H1 (cell line): ENCODE measurements around the gene SLC5A12. TPM values are rescaled to one million over a fixed set of nuclear protein-coding genes. Genes with fewer than 3 reads are reported as not detected.

Experiments
- CTCF ChIA-PET: fragments of 300-600 bp; sonication (Branson Sonifier 250); formaldehyde crosslinking; loops from one replicate; lab custom pipeline; 2021; ENCODE audit not compliant: partially characterized antibody; lab: Charles Lee
- POLR2A ChIA-PET: fragments of 300-600 bp; sonication (Branson Sonifier 250); formaldehyde crosslinking; loops from one replicate; lab custom pipeline; 2021; ENCODE audit warnings: inconsistent platforms; ENCODE audit not compliant: partially characterized antibody; lab: Charles Lee
- DNase-seq, 2 experiments: peaks; one replicate each; pipeline versions ENCODE4 v3.0.0 to v3.0.0-alpha.2; 2010 to 2022; ENCODE audit warnings: low spot score in 2 of 2, low read depth in 1 of 2, mixed read lengths in 1 of 2
- FAIRE-seq: peaks from 2 replicates; lab custom pipeline; 2011; peaks lifted over from hg19 to GRCh38; lab: Jason Lieb, UNC
- H2AFZ ChIP-seq: 2 replicates; pipeline ENCODE4 v1.8.1; 2012; ENCODE audit warnings: low read length, inconsistent platforms
- H2AK5ac ChIP-seq: 2 replicates; pipeline ENCODE4 v1.6.1; 2013; ENCODE audit warnings: low read depth, low read length
- H2BK120ac ChIP-seq: replicated peaks from 2 replicates; pipeline ENCODE3; 2013; ENCODE audit warnings: low read depth, low read length, inconsistent platforms
- H2BK12ac ChIP-seq: 2 replicates; pipeline ENCODE4 v1.6.1; 2013; ENCODE audit warnings: low read depth, low read length
- H2BK15ac ChIP-seq: 2 replicates; pipeline ENCODE4 v1.6.1; 2013; ENCODE audit warnings: low read length
- H2BK20ac ChIP-seq: 2 replicates; pipeline ENCODE4 v1.6.1; 2013; ENCODE audit warnings: low read length
- H2BK5ac ChIP-seq: 2 replicates; pipeline ENCODE4 v1.6.1; 2013; ENCODE audit warnings: low read depth, low read length
- H3K14ac ChIP-seq: 2 replicates; pipeline ENCODE4 v1.6.1; 2013; ENCODE audit warnings: inconsistent platforms; ENCODE audit not compliant: insufficient read length
- H3K18ac ChIP-seq: 2 replicates; pipeline ENCODE4 v1.6.1; 2013; ENCODE audit warnings: low read length; ENCODE audit errors: extremely low read depth
- H3K23ac ChIP-seq: 2 replicates; pipeline ENCODE4 v1.6.1; 2013; ENCODE audit warnings: inconsistent platforms; ENCODE audit not compliant: insufficient read length
- H3K23me2 ChIP-seq: 2 replicates; pipeline ENCODE4 v1.6.1; 2013; ENCODE audit warnings: low read depth, low read length
- H3K27ac ChIP-seq: 2 replicates; pipeline ENCODE4 v1.6.1; 2011; ENCODE audit warnings: low read depth, low read length, inconsistent platforms
- H3K27me3 ChIP-seq, 4 experiments: replicated peaks in 1 of 4; 1 replicate in 1 of 4; 2 replicates in 3 of 4; pipeline versions ENCODE4 v1.6.1 to v1.8.1; 2011 to 2013; ENCODE audit warnings: low read length in 3 of 4, mild to moderate bottlenecking in 3 of 4, inconsistent platforms in 2 of 4, mixed read lengths in 2 of 4, moderate library complexity in 1 of 4; ENCODE audit not compliant: control insufficient read depth in 3 of 4, insufficient read depth in 3 of 4; ENCODE audit errors: extremely low read depth in 1 of 4
- H3K36me3 ChIP-seq, 4 experiments: 2 replicates each; pipeline versions ENCODE4 v1.6.1 to v1.8.1; 2011 to 2013; ENCODE audit warnings: mild to moderate bottlenecking in 4 of 4, low read length in 3 of 4, moderate library complexity in 2 of 4, control low read depth in 1 of 4, inconsistent platforms in 1 of 4; ENCODE audit not compliant: insufficient read depth in 4 of 4, control insufficient read depth in 2 of 4
- H3K4ac ChIP-seq: replicated peaks from 2 replicates; pipeline ENCODE3; 2013; ENCODE audit warnings: low read length, low read depth, mixed read lengths, inconsistent platforms; ENCODE audit not compliant: insufficient read length
- H3K4me1 ChIP-seq, 4 experiments: replicated peaks in 1 of 4; 1 replicate in 1 of 4; 2 replicates in 3 of 4; pipeline versions ENCODE4 v1.6.1 to v1.8.1; 2011 to 2013; ENCODE audit warnings: low read length in 3 of 4, inconsistent platforms in 2 of 4, mixed read lengths in 1 of 4; ENCODE audit not compliant: insufficient read depth in 4 of 4, control insufficient read depth in 3 of 4
- H3K4me2 ChIP-seq, 2 experiments: 2 replicates each; pipeline versions ENCODE4 v1.6.1 to v1.8.1; 2011 to 2013; ENCODE audit warnings: low read depth in 2 of 2, low read length in 2 of 2, control low read depth in 1 of 2, inconsistent platforms in 1 of 2, mild to moderate bottlenecking in 1 of 2; ENCODE audit not compliant: insufficient read depth in 1 of 2
- H3K4me3 ChIP-seq, 4 experiments: fragments of 200-600, 300-600 bp in 1 of 4; sonication (generic), shearing (Covaris generic), sonication (Bioruptor Twin) in 1 of 4; 2 replicates each; pipeline versions ENCODE4 v1.5.1 to v1.8.1; 2011 to 2016; ENCODE audit warnings: low read length in 4 of 4, low read depth in 3 of 4, control low read depth in 2 of 4, inconsistent platforms in 2 of 4, mild to moderate bottlenecking in 2 of 4, mixed read lengths in 1 of 4, moderate library complexity in 1 of 4; ENCODE audit not compliant: insufficient read depth in 2 of 4; ENCODE audit errors: extremely low read depth in 1 of 4
- H3K56ac ChIP-seq: replicated peaks from 2 replicates; pipeline ENCODE3; 2013; ENCODE audit warnings: low read depth, mild to moderate bottlenecking, mixed read lengths, low read length, inconsistent platforms; ENCODE audit not compliant: insufficient read length
- H3K79me1 ChIP-seq: 2 replicates; pipeline ENCODE4 v1.6.1; 2013; ENCODE audit warnings: low read depth, low read length, control low read depth
- H3K79me2 ChIP-seq, 2 experiments: 2 replicates each; pipeline versions ENCODE4 v1.6.1 to v1.8.1; 2012 to 2013; ENCODE audit warnings: low read length in 2 of 2, mild to moderate bottlenecking in 2 of 2, inconsistent platforms in 1 of 2; ENCODE audit not compliant: insufficient read depth in 2 of 2, control insufficient read depth in 1 of 2
- H3K9ac ChIP-seq, 4 experiments: replicated peaks in 1 of 4; 1 replicate in 1 of 4; 2 replicates in 3 of 4; pipeline versions ENCODE4 v1.6.1 to v1.8.1; 2011 to 2013; ENCODE audit warnings: low read depth in 3 of 4, low read length in 3 of 4, control low read depth in 2 of 4, mild to moderate bottlenecking in 2 of 4, moderate library complexity in 2 of 4, inconsistent platforms in 1 of 4; ENCODE audit errors: extremely low read depth in 1 of 4
- H3K9me3 ChIP-seq, 2 experiments: 2 replicates each; pipeline versions ENCODE4 v1.6.1 to v1.8.1; 2012 to 2013; ENCODE audit warnings: mild to moderate bottlenecking in 2 of 2, moderate library complexity in 2 of 2, control low read depth in 1 of 2, inconsistent platforms in 1 of 2, low read depth in 1 of 2, low read length in 1 of 2, mixed read lengths in 1 of 2; ENCODE audit not compliant: insufficient read depth in 2 of 2
- H4K20me1 ChIP-seq, 2 experiments: replicated peaks in 1 of 2; 2 replicates each; pipeline versions ENCODE3 to v1.8.1; 2011 to 2013; ENCODE audit warnings: inconsistent platforms in 2 of 2, low read length in 2 of 2, mild to moderate bottlenecking in 1 of 2; ENCODE audit not compliant: insufficient read depth in 2 of 2, control insufficient read depth in 1 of 2
- H4K5ac ChIP-seq: 2 replicates; pipeline ENCODE4 v1.6.1; 2013; ENCODE audit warnings: low read length, low read depth, mixed read lengths, inconsistent platforms; ENCODE audit not compliant: insufficient read length
- H4K8ac ChIP-seq: 2 replicates; pipeline ENCODE4 v1.8.0; 2013; ENCODE audit warnings: mild to moderate bottlenecking, moderate library complexity, low read length, inconsistent platforms; ENCODE audit not compliant: insufficient read depth; ENCODE audit errors: extremely low read depth
- H4K91ac ChIP-seq: replicated peaks from 2 replicates; pipeline ENCODE3; 2013; ENCODE audit warnings: low read length, mixed read lengths, inconsistent platforms; ENCODE audit not compliant: insufficient read length
- BRCA1 ChIP-seq: IDR thresholded peaks from 2 replicates; pipeline ENCODE4 v1.6.1; 2012; ENCODE audit warnings: low read depth, low read length, improper control_type of control experiment
- CBX5 ChIP-seq: fragments of 300-800, 300-1000 bp; sonication (generic); IDR thresholded peaks from 2 replicates; pipeline ENCODE4 v1.7.1; 2016; ENCODE audit warnings: antibody characterized with exemption, low read length, low read depth
- CEBPB ChIP-seq: IDR thresholded peaks from 2 replicates; pipeline ENCODE4 v1.6.1; 2012; ENCODE audit warnings: low read depth, low read length
- GTF2F1 ChIP-seq: IDR thresholded peaks from 2 replicates; pipeline ENCODE4 v1.6.1; 2012; ENCODE audit warnings: low read depth, low read length, improper control_type of control experiment, borderline replicate concordance
- RAD21 ChIP-seq, 2 experiments: IDR thresholded peaks in 1 of 2; conservative IDR thresholded peaks in 1 of 2; 2 replicates each; pipeline ENCODE4 v1.6.1; 2011; ENCODE audit warnings: low read depth in 2 of 2, low read length in 2 of 2, improper control_type of control experiment in 1 of 2, inconsistent platforms in 1 of 2, mild to moderate bottlenecking in 1 of 2, moderate library complexity in 1 of 2
- SP1 ChIP-seq: IDR thresholded peaks from 2 replicates; pipeline ENCODE4 v1.6.1; 2011; ENCODE audit warnings: low read depth, low read length
- SRF ChIP-seq: IDR thresholded peaks from 2 replicates; pipeline ENCODE4 v1.6.1; 2011; ENCODE audit warnings: mild to moderate bottlenecking, low read depth, low read length, moderate library complexity
- SUZ12 ChIP-seq: fragments of 200-600 bp; sonication (generic); IDR thresholded peaks from 2 replicates; pipeline ENCODE4 v1.6.1; 2012; ENCODE audit warnings: mild to moderate bottlenecking, inconsistent platforms, low read length, moderate library complexity, mixed read lengths
- WGBS, 2 experiments: shearing (Covaris generic) in 1 of 2; methylation state at CpG; one replicate each; pipeline versions ENCODE4 v1.1.6 to v1.1.7; 2013 to 2015; ENCODE audit warnings: low lambda C conversion rate in 2 of 2, mixed read lengths in 2 of 2, inconsistent platforms in 1 of 2, low coverage in 1 of 2, missing lambda C conversion rate in 1 of 2; ENCODE audit not compliant: insufficient replicate concordance in 2 of 2, insufficient coverage in 1 of 2, insufficient read length in 1 of 2; ENCODE audit errors: extremely low coverage in 1 of 2, missing lambda C conversion rate in 1 of 2; 5-methylcytosine and 5-hydroxymethylcytosine counted together
- polyA plus RNA-seq, 7 experiments: library from polyadenylated mRNA; depleted of rRNA in 3 of 7; stranded (reverse) in 5 of 7; unstranded in 2 of 7; fragments of >200 nt in 5 of 7; fragments of 200-250 nt in 2 of 7; gene quantifications; 1 replicate in 5 of 7; 2 replicates in 1 of 7; 4 replicates in 1 of 7; pipeline versions ENCODE4 v1.2.1 to v1.2.3, GENCODE V29; 2011 to 2013; ENCODE audit warnings: missing spikeins in 2 of 7, mixed read lengths in 2 of 7
- total RNA-seq: library from RNA; stranded (reverse); fragmentation: NEBNext Ultra II Directional; extraction: Animal tissue kit (Norgen Biotek cat#: 25700); gene quantifications from 2 replicates; pipeline ENCODE4 v1.2.1, GENCODE V29; 2021
- TF ChIP-seq, protein P1 (sequence below): IDR thresholded peaks from 2 replicates; pipeline ENCODE4 v1.6.1; 2011; ENCODE audit warnings: low read depth, mild to moderate bottlenecking, low read length; ENCODE audit not compliant: insufficient read depth
- TF ChIP-seq, protein P2 (sequence below), 3 experiments: IDR thresholded peaks; 1 replicate in 2 of 3; 2 replicates in 1 of 3; pipeline versions ENCODE4 v1.5.1 to v1.6.1; 2011; ENCODE audit warnings: low read length in 3 of 3, mild to moderate bottlenecking in 3 of 3, inconsistent platforms in 2 of 3, low read depth in 1 of 3, moderate library complexity in 1 of 3; ENCODE audit not compliant: insufficient read depth in 1 of 3; ENCODE audit errors: control extremely low read depth in 1 of 3

Gene SLC5A12
- total and polyA plus RNA-seq, 2 of the 8 experiments (the other 6 are each of a cell fraction or from before 2014, with no cell fraction given), result 1.3 to 1.4 TPM

DNA sequence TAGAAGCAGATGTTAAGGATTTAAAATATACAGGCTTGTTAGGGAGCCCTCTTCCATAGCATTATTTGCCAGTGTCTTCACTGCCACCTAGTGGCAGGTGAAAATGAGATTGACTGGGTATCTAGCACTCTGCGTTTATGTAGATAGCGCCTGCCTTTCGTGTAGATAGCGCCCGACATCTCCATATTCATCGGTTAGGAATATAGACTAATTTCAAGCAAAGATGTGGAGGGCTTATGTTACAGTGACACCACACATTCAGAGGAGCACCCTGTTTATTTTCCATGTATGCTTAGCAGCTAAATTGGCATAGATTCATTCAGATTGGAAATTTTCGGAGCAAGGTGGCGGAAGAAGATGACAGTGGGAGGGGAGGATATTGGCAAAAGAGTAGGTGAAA is 72.0 kb downstream of the SLC5A12 start:
- no peak overlapping the region for H4K5ac ChIP-seq
- H3K56ac ChIP-seq, result no peak overlapping the region
- FAIRE-seq (peak; percentile 62), DNase-seq (peak in 1 of 2 experiments; percentile 67)
- POLR2A ChIA-PET, result no interaction called here
- H2AK5ac ChIP-seq, result no peak overlapping the region
- H3K14ac ChIP-seq, result no peak overlapping the region
- no peak overlapping the region for H3K18ac ChIP-seq
- no peak overlapping the region for H2BK120ac ChIP-seq
- no peak overlapping the region for H3K27ac ChIP-seq
- H3K79me1 ChIP-seq, result no peaks in the 10 kb centered on the region
- no peak overlapping the region for H3K23ac ChIP-seq
- H2BK12ac ChIP-seq, result no peak overlapping the region
- no peaks in the 10 kb centered on the region for H3K79me2 ChIP-seq
- no peak overlapping the region for H2BK20ac ChIP-seq
- H2AFZ ChIP-seq, result peak overlapping the region; percentile 91; the same call in 1 of the 2 replicates
- no peaks in the 10 kb centered on the region for H4K20me1 ChIP-seq
- no peak overlapping the region for H2BK15ac ChIP-seq
- H2BK5ac ChIP-seq, result no peak overlapping the region
- H3K9ac ChIP-seq, result no peak overlapping the region
- no peak overlapping the region for H3K4me2 ChIP-seq
- WGBS, 2 experiments, result 39% methylated on average over 8 of the region's 8 CpGs; no CpG with 5 or more reads in 1 of the 2 experiments
- peaks cover 0 to 3% (median 0%) of the 10 kb centered on the region in 4 experiments; a peak in 1 of 7 replicates for H3K4me1 ChIP-seq
- no peaks in the 10 kb centered on the region for H3K27me3 ChIP-seq
- H3K23me2 ChIP-seq, result no peaks in the 10 kb centered on the region
- no peak overlapping the region for H4K8ac ChIP-seq
- peak overlapping the region in 1 of 4 experiments; percentile 17; a peak in 1 of 8 replicates for H3K4me3 ChIP-seq
- H3K36me3 ChIP-seq, result no peaks in the 10 kb centered on the region
- CTCF ChIA-PET, result interaction anchor here (0.6 to 2.3 kb wide), 12 partner anchors 12 to 509 kb away, joined by 3 to 7 read pairs (median 3); no protein-coding TSS in a partner anchor
- H3K9me3 ChIP-seq, result no peaks in the 10 kb centered on the region
- H4K91ac ChIP-seq, result no peak overlapping the region
- no peak overlapping the region for H3K4ac ChIP-seq
- TF ChIP-seq CEBPB, result no peak
- no peak for TF ChIP-seq SUZ12
- TF ChIP-seq SRF, result no peak
- TF ChIP-seq RAD21 (IDR thresholded peaks at IDR 0.05 in 1 of 2, conservative IDR thresholded peaks at IDR 0.05 in 1 of 2; ENCODE audit: low read depth in 2 of 2, low read length in 2 of 2), result peak; percentile 84
- no peak for TF ChIP-seq GTF2F1
- TF ChIP-seq SP1, result no peak
- TF ChIP-seq CBX5, result no peak
- no peak for TF ChIP-seq BRCA1
- TF ChIP-seq, protein P1, sequence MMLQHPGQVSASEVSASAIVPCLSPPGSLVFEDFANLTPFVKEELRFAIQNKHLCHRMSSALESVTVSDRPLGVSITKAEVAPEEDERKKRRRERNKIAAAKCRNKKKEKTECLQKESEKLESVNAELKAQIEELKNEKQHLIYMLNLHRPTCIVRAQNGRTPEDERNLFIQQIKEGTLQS, result no peak
- TF ChIP-seq, protein P2, sequence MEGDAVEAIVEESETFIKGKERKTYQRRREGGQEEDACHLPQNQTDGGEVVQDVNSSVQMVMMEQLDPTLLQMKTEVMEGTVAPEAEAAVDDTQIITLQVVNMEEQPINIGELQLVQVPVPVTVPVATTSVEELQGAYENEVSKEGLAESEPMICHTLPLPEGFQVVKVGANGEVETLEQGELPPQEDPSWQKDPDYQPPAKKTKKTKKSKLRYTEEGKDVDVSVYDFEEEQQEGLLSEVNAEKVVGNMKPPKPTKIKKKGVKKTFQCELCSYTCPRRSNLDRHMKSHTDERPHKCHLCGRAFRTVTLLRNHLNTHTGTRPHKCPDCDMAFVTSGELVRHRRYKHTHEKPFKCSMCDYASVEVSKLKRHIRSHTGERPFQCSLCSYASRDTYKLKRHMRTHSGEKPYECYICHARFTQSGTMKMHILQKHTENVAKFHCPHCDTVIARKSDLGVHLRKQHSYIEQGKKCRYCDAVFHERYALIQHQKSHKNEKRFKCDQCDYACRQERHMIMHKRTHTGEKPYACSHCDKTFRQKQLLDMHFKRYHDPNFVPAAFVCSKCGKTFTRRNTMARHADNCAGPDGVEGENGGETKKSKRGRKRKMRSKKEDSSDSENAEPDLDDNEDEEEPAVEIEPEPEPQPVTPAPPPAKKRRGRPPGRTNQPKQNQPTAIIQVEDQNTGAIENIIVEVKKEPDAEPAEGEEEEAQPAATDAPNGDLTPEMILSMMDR (IDR thresholded peaks at IDR 0.05; ENCODE audit: control extremely low read depth in 1 of 3, insufficient read depth in 1 of 3, low read depth in 1 of 3, low read length in 3 of 3), result peak in 2 of 3 experiments; percentile 69 to 73; a peak in 3 of 4 replicates
